Glutamatergic neuron (in vitro differentiated cells): Measurements from ENCODE around the gene ZBTB43. TPM values are rescaled to one million over a fixed set of nuclear protein-coding genes. Genes with fewer than 3 reads are reported as not detected.

Source experiments
- DNase-seq: peaks from one replicate; pipeline ENCODE4 v3.0.0; 2022
- H3K27ac Mint-ChIP-seq: one replicate; pipeline ENCODE4 v1.8.0; 2020; ENCODE audit warnings: mild to moderate bottlenecking, mixed read lengths, inconsistent platforms; ENCODE audit not compliant: unreplicated experiment
- H3K27me3 Mint-ChIP-seq: one replicate; pipeline ENCODE4 v1.8.0; 2020; ENCODE audit warnings: mild to moderate bottlenecking, moderate library complexity, mixed read lengths, inconsistent platforms; ENCODE audit not compliant: unreplicated experiment
- H3K36me3 Mint-ChIP-seq: one replicate; pipeline ENCODE4 v1.8.0; 2020; ENCODE audit warnings: mild to moderate bottlenecking, mixed read lengths, inconsistent platforms; ENCODE audit not compliant: unreplicated experiment
- H3K4me1 Mint-ChIP-seq: one replicate; pipeline ENCODE4 v1.8.0; 2020; ENCODE audit warnings: mild to moderate bottlenecking, low read depth, mixed read lengths, inconsistent platforms; ENCODE audit not compliant: unreplicated experiment
- H3K4me3 Mint-ChIP-seq: one replicate; pipeline ENCODE4 v1.8.0; 2020; ENCODE audit warnings: mild to moderate bottlenecking, mixed read lengths, inconsistent platforms; ENCODE audit not compliant: unreplicated experiment
- H3K9me3 Mint-ChIP-seq: one replicate; pipeline ENCODE4 v1.8.0; 2020; ENCODE audit warnings: mild to moderate bottlenecking, moderate library complexity, mixed read lengths, inconsistent platforms; ENCODE audit not compliant: unreplicated experiment
- total RNA-seq: library from RNA; stranded (reverse); fragmentation: NEBNext Ultra II Directional; extraction: Animal tissue kit (Norgen Biotek cat#: 25700); gene quantifications from one replicate; pipeline ENCODE4 v1.2.1, GENCODE V29; 2021; ENCODE audit not compliant: unreplicated experiment
- TF ChIP-seq, protein P1 (sequence below): fragments of 200-600 bp; sonication (generic); IDR thresholded peaks from one replicate; pipeline ENCODE4 v1.5.0; 2021; ENCODE audit not compliant: partially characterized antibody, unreplicated experiment

Gene ZBTB43
- total RNA-seq, 1 donor from 2014 or later, result 16.8 TPM

GRCh38 chr9:126849591-126850225, 44.9 kb downstream of the ZBTB43 start:
- Mint-ChIP-seq H3K36me3 (no peaks in the 10 kb centered on the region), H3K9me3 (no peaks in the 10 kb centered on the region), H3K4me3 (no peak overlapping the region), H3K27ac (no peak overlapping the region), H3K4me1 (no peaks in the 10 kb centered on the region), H3K27me3 (peaks cover 5% of the 10 kb centered on the region)
- TF ChIP-seq, protein P1, sequence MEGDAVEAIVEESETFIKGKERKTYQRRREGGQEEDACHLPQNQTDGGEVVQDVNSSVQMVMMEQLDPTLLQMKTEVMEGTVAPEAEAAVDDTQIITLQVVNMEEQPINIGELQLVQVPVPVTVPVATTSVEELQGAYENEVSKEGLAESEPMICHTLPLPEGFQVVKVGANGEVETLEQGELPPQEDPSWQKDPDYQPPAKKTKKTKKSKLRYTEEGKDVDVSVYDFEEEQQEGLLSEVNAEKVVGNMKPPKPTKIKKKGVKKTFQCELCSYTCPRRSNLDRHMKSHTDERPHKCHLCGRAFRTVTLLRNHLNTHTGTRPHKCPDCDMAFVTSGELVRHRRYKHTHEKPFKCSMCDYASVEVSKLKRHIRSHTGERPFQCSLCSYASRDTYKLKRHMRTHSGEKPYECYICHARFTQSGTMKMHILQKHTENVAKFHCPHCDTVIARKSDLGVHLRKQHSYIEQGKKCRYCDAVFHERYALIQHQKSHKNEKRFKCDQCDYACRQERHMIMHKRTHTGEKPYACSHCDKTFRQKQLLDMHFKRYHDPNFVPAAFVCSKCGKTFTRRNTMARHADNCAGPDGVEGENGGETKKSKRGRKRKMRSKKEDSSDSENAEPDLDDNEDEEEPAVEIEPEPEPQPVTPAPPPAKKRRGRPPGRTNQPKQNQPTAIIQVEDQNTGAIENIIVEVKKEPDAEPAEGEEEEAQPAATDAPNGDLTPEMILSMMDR, result no peak
- DNase-seq, result no peak

- Mint-ChIP-seq H3K9me3 (no peaks in the 10 kb centered on the region), H3K27ac (no peak overlapping the region), H3K4me3 (no peak overlapping the region), H3K36me3 (no peaks in the 10 kb centered on the region), H3K27me3 (peaks cover 5% of the 10 kb centered on the region), H3K4me1 (no peaks in the 10 kb centered on the region)
- TF ChIP-seq, protein P1, result no peak
- no peak for DNase-seq
These were observed 46.5 kb downstream of the ZBTB43 start for GRCh38 chr9:126851286-126851880.

- Mint-ChIP-seq H3K4me1 (no peaks in the 10 kb centered on the region), H3K9me3 (no peaks in the 10 kb centered on the region), H3K36me3 (no peaks in the 10 kb centered on the region), H3K4me3 (no peak overlapping the region), H3K27me3 (peaks cover 5% of the 10 kb centered on the region), H3K27ac (no peak overlapping the region)
- no peak for DNase-seq
- TF ChIP-seq, protein P1, result no peak
These were observed 47.3 kb downstream of the ZBTB43 start for GRCh38 chr9:126852086-126852688.

DNA sequence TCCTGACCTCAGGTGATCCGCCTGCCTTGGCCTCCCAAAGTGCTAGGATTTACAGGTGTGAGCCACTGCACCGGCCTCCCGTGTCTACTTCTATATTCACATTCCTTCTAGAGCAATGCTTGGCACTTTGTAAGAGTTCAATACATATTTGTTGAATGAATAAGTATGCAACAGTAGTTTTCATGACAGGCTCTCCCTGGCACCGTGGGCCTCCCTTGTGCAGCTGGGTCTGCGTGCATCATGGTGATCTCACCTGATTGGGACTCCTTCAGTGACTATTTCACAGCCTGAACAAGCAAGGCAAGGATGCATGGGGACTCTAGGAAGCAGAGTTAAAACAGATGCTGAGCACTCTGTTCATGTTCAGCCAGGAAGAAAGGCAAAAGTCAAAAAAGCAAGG, 48.8 kb downstream of the ZBTB43 start:
- Mint-ChIP-seq H3K27ac (no peak overlapping the region), H3K4me3 (no peak overlapping the region), H3K27me3 (peaks cover 7% of the 10 kb centered on the region), H3K9me3 (no peaks in the 10 kb centered on the region), H3K36me3 (no peaks in the 10 kb centered on the region), H3K4me1 (no peaks in the 10 kb centered on the region)
- TF ChIP-seq, protein P1, result no peak
- no peak for DNase-seq

DNA sequence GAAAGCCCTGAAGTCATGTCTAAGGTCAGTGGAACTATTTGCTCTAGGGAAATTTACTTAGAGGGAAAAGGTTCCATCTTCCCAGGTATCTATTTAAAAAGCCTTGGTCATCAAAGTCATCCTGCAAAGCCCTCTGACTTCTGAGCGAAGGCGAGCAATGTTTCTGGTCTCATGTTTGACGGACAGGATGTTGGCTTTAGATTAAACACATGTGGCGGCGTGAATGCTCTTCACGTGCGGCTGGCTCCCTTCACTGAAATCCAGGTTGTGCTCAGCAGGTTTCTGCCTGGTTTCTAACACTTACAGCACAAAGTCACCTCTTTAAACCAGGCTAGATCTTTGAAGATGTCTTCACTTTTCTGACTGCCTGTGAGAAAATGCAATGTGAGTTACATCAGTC, 49.9 kb downstream of the ZBTB43 start:
- no peak overlapping the region for H3K27ac Mint-ChIP-seq
- H3K4me1 Mint-ChIP-seq, result no peaks in the 10 kb centered on the region
- peaks cover 7% of the 10 kb centered on the region for H3K27me3 Mint-ChIP-seq
- DNase-seq, result no peak
- no peaks in the 10 kb centered on the region for H3K9me3 Mint-ChIP-seq
- no peak overlapping the region for H3K4me3 Mint-ChIP-seq
- TF ChIP-seq, protein P1, result no peak
- H3K36me3 Mint-ChIP-seq, result no peaks in the 10 kb centered on the region
